ENCODE results near the gene UCN3. TPM values are rescaled to one million over a fixed set of nuclear protein-coding genes. Genes with fewer than 3 reads are reported as not detected.

The UCN3 gene
- total RNA-seq, 1 experiment from 2014 or later: not detected

Other genes starting within 250 kb of the UCN3 start
- 0.16 TPM in 1 of 2 replicates, not detected in the other for gene AKR1C8, start 179.8 kb upstream of the UCN3 start, total RNA-seq (2014; rRNA removed; shearing (Covaris generic))
- gene AKR1C4, start 168.1 kb upstream of the UCN3 start, total RNA-seq (2014; rRNA removed; shearing (Covaris generic)): not detected in 2 replicates
- not detected in 2 replicates for gene TUBAL3, start 39.9 kb downstream of the UCN3 start, total RNA-seq (2014; rRNA removed; shearing (Covaris generic))
- 38.1 and 52.4 TPM in 2 replicates for gene NET1, start 47.6 kb downstream of the UCN3 start, total RNA-seq (2014; rRNA removed; shearing (Covaris generic))
- not detected in 2 replicates for gene CALML5, start 134.6 kb downstream of the UCN3 start, total RNA-seq (2014; rRNA removed; shearing (Covaris generic))
- not detected in 2 replicates for gene CALML3, start 160.0 kb downstream of the UCN3 start, total RNA-seq (2014; rRNA removed; shearing (Covaris generic))